ENCODE results near the gene DNAJB12.

DNAJB12 gene

GRCh38 chr10:72314263-72314662, 40.5 kb downstream of the DNAJB12 start:
- Histone ChIP-seq H3K27ac (no peak overlapping the region), H3K9me3 (ENCODE audit: control insufficient read depth, low read length) (no peaks in the 10 kb centered on the region)

GRCh38 chr10:72312865-72313391, 41.8 kb downstream of the DNAJB12 start:
- H3K9me3 ChIP-seq (ENCODE audit: control insufficient read depth, low read length) = no peaks in the 10 kb centered on the region

More at GRCh38 chr10:72314263-72314662, 40.5 kb downstream of the DNAJB12 start:
- Histone ChIP-seq H3K79me2 (no peaks in the 10 kb centered on the region), H3K36me3 (ENCODE audit: control insufficient read depth, insufficient read depth, low read length) (no peaks in the 10 kb centered on the region), H3K4me3 (ENCODE audit: low read depth, low read length) (no peak overlapping the region), H3K4me2 (ENCODE audit: low read length) (no peak overlapping the region), H3K9ac (no peak overlapping the region), H3K27me3 (ENCODE audit: control insufficient read depth, insufficient read depth, low read length) (no peaks in the 10 kb centered on the region), H2AFZ (no peak overlapping the region), H3K4me1 (peaks cover 42% of the 10 kb centered on the region)
- TF ChIP-seq CTCF (IDR thresholded peaks at IDR 0.05) = no peak

GRCh38 chr10:72311667-72312066, 43.1 kb downstream of the DNAJB12 start:
- no peaks in the 10 kb centered on the region for H3K9me3 ChIP-seq (ENCODE audit: control insufficient read depth, low read length)
- H3K36me3 ChIP-seq (ENCODE audit: control insufficient read depth, insufficient read depth, low read length) = no peaks in the 10 kb centered on the region
- no peak overlapping the region for H2AFZ ChIP-seq
- no peak overlapping the region for H3K4me2 ChIP-seq (ENCODE audit: low read length)
- no peak overlapping the region for H3K4me3 ChIP-seq (ENCODE audit: low read depth, low read length)
- no peaks in the 10 kb centered on the region for H3K79me2 ChIP-seq
- no peak for TF ChIP-seq CTCF (IDR thresholded peaks at IDR 0.05)
- H3K27me3 ChIP-seq (ENCODE audit: control insufficient read depth, insufficient read depth, low read length) = no peaks in the 10 kb centered on the region
- peaks cover 31% of the 10 kb centered on the region for H3K4me1 ChIP-seq
- no peak overlapping the region for H3K9ac ChIP-seq
- H3K27ac ChIP-seq = no peak overlapping the region

More at GRCh38 chr10:72312865-72313391, 41.8 kb downstream of the DNAJB12 start:
- Histone ChIP-seq H3K79me2 (no peaks in the 10 kb centered on the region), H3K4me2 (ENCODE audit: low read length) (no peak overlapping the region), H3K27ac (no peak overlapping the region), H3K4me3 (ENCODE audit: low read depth, low read length) (no peak overlapping the region), H3K27me3 (ENCODE audit: control insufficient read depth, insufficient read depth, low read length) (no peaks in the 10 kb centered on the region), H2AFZ (no peak overlapping the region), H3K9ac (no peak overlapping the region), H3K4me1 (peaks cover 37% of the 10 kb centered on the region), H3K36me3 (ENCODE audit: control insufficient read depth, insufficient read depth, low read length) (no peaks in the 10 kb centered on the region)
- TF ChIP-seq CTCF (IDR thresholded peaks at IDR 0.05) = no peak

- H3K4me2 ChIP-seq (ENCODE audit: low read length) = no peak overlapping the region
- peaks cover 21% of the 10 kb centered on the region for H3K4me1 ChIP-seq
Observed at GRCh38 chr10:72310636-72311035, 44.1 kb downstream of the DNAJB12 start.

More at GRCh38 chr10:72310636-72311035, 44.1 kb downstream of the DNAJB12 start:
- no peaks in the 10 kb centered on the region for H3K27me3 ChIP-seq (ENCODE audit: control insufficient read depth, insufficient read depth, low read length)
- H3K9ac ChIP-seq = no peak overlapping the region
- no peak overlapping the region for H3K27ac ChIP-seq
- no peak for TF ChIP-seq CTCF (IDR thresholded peaks at IDR 0.05)
- no peak overlapping the region for H3K4me3 ChIP-seq (ENCODE audit: low read depth, low read length)
- H2AFZ ChIP-seq = peak overlapping the region; percentile 34
- H3K79me2 ChIP-seq = no peaks in the 10 kb centered on the region
- H3K9me3 ChIP-seq (ENCODE audit: control insufficient read depth, low read length) = no peaks in the 10 kb centered on the region
- no peaks in the 10 kb centered on the region for H3K36me3 ChIP-seq (ENCODE audit: control insufficient read depth, insufficient read depth, low read length)
